NOMO-1 (cell line): ENCODE measurements around the gene SNX33.
"Not testable (repeated sequence)": the region's sequence is repeated elsewhere in the genome, so short reads cannot be mapped to it uniquely, and the experiment has no call there.

ENCODE experiments used
- DNase-seq, 2 experiments: peaks; one replicate each; lab custom pipeline; 2025; ENCODE audit not compliant: unreplicated experiment in 2 of 2; lab: John Stamatoyannopoulos, UW

The SNX33 gene

GRCh38 chr15:75680007-75680789, 32.5 kb downstream of the SNX33 start:
- no peak for DNase-seq

- no peak for DNase-seq
Observed at GRCh38 chr15:75682181-75683135, 34.7 kb downstream of the SNX33 start.

DNA sequence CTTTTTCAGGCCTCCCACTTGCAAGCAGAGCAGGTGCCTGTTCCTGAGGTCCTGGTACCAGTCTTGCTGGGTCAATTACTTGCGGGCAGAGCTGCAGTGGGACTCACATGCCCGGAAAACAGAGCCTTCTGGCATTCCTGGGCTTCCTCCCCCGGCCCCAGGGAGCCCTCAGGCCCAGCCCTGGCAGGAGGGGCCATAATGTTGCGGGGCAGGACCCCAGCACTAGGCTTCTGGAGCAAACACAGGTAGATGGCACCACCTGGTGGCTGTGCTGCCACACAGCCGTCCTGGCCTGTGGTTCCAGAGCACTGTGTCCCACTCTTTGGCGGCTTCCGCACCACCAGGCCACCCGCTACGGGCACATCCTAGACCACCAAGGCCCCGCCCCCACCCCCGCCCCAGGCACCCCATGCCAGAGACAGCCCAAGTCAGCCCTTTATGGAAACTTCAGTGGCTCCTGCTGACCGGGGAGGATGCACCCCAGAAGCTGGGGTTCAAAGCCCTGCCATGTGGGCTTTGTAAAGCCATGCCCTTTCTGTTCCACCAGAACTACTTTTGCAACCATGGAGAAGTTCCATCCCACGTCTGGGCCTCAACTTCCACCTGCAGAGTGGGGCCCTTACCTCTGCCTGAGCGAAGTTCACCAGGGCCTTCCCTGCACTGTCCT, 36.1 kb downstream of the SNX33 start:
- DNase-seq, result peak in 1 of 2 experiments; percentile 21

DNA sequence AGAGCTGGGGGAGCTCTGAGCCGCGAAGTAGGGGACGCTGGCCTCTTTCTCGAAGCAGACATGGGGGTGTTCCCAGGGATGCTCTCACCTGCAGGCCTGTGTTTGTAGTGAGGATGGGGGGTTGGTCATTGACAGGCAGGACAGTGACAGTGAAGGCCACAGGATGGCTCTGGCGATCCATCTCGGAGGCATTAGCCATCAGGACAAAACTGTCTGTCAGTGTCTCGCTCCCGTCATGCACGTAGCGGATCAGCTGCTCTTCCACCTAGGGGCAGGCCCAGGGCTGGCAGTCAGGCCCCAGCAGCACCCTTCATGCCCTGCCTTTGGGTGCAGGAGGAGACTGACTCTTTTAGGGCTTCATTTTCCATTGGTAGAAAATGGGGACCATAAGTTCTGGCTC, 36.9 kb downstream of the SNX33 start:
- no peak for DNase-seq

DNA sequence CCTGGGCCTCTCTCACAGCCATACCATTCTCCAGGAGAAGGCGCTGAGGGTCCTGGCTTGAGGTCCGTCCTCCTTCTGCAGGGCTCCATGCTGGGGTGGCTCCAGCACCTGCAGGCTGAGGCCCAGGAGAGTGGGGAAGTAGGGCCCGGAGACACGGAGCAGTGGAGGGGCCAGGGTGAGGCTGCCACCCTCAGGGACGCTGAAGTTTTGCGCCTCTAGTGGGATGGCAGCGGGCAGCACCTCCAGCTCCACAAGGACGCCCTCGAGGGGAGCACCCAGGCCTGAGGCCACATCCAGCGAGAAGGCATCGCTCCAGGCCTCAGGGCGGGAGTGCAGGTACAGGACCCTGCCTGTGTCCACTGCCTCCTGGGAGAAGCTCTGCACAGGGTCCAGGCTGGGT, 37.5 kb downstream of the SNX33 start:
- no peak for DNase-seq

GRCh38 chr15:75686212-75686642, 38.5 kb downstream of the SNX33 start:
- DNase-seq, result not testable (repeated sequence)

DNA sequence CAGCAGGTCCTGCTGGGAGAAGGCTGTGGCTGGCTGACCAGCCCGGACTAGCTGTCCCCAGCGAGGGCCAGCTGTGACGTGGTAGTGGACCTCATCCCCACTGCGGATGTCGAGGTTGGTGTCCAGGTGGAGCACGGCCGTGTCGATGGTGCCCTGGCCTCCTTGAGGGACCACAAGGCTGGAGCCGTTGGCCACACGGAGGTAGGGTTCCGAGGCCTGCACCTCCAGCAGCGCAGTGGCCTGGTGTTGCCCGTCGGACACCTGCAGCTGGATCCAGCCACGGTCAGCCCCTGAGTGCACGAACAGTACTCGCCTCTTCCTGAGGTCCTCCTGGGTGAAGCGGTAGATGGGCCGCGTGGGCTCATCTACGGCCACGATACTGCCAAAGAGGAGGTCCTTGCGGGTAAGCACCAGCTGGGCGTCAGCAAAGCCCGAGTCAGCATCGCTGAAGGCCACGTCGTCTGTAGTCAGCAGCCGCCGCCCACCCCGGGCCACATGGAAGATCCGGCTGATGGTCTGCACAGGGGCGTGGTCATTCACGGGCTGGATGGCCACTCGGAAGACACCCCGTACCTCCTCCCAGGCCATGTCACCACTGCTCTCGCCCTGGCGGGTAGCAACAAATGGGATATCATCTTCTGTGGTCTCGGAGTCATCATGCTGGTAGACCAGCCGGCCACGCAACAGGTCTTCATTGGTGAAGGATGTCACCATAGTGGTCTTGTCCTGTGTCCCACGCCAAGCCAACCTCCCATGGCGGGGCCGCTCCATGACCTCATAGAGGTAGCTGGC, 40.0 kb downstream of the SNX33 start:
- no peak for DNase-seq

- no peak for DNase-seq
Observed at GRCh38 chr15:75688278-75688557, 40.5 kb downstream of the SNX33 start.

- no peak for DNase-seq
Observed at GRCh38 chr15:75688831-75689230, 41.1 kb downstream of the SNX33 start.

GRCh38 chr15:75689429-75689828, 41.7 kb downstream of the SNX33 start:
- not testable (repeated sequence) for DNase-seq

DNA sequence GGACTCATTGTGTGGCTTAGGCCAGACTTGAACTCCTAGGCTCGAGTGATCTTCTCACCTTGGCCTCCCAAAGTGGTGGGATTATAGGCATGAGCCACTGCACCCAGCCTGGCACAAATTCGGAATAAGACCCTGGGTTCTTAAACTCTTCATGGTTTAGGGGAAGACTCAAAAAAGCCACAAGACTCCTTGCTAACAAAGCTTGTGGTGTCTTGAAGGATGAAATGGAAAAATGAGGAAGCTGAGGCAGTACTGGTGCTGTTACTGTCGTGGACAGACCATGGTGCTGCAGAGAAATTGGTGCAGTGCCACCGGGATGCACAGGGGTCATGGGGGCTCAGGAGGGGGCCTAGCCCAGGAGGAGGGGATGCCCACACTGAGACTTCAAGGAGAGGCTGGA, 44.6 kb downstream of the SNX33 start:
- DNase-seq, result not testable (repeated sequence)

- DNase-seq, result not testable (repeated sequence)
Observed at GRCh38 chr15:75693028-75693427, 45.3 kb downstream of the SNX33 start.

GRCh38 chr15:75693501-75694240, 46.0 kb downstream of the SNX33 start:
- no peak for DNase-seq

DNA sequence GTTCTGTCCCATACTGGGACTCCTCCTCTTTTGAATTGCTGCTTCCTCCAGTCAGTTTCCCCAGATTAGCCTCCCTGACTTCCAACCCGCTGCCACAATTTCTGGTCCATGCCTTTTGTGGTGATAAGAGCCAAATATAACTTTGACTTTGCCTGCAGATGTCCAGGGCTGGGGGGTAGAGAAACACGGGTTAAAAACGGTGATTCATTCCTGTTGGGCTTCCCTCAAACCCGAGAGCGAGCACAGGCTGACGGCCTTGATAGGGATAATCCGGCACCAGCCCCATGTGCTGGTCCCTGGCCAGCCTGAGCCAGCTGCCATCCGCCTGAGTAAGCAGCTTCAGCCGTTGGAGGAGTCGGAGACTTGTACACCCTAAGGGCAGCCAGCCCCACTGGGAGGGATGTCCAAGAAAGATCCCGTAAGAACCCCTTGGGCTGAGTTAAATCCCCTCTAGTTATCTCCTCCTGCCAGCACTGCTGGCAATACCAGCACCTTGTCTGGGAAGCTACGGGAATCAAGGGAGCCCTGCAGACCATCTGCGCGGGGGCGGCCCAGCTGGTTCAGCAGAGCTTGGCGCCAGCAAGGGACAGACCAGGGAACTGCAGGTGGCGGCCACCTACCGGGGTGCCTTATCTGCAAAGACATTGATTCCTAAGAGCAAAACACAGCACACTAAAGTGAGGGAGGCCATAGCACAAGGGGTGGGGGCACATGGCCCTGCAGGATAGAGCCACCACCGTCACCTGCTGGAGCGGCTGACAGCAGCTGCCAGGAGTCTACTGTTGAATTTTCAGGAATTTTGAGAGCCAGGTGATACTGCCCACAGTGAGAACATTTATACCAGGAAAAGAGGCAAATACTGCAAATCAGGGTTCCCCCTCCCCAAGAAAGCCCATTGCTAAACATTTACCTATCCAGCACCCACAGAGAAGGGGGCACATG, 46.8 kb downstream of the SNX33 start:
- DNase-seq, result no peak

DNA sequence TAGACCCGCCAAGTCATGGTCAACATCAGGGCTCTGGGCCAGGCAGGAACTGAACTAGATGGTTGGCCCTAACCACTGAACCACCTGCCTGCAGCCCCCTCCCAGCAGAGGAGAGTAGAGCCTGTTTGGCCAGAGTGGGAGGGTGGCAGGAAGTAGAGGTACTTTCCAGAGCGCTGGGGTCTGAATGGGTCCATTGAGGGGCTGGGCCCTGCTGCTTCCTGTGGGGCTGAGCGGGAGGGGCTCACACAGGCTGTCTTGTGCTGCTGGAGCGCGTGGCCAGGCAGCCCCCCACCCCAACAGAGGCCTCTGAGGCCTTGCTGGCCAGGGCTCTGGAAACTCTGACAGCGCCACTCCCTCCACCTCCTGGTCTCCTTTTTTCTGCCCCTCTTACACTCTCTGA, 47.5 kb downstream of the SNX33 start:
- DNase-seq, result no peak

- no peak for DNase-seq
Observed at GRCh38 chr15:75695634-75696310, 48.1 kb downstream of the SNX33 start.

DNA sequence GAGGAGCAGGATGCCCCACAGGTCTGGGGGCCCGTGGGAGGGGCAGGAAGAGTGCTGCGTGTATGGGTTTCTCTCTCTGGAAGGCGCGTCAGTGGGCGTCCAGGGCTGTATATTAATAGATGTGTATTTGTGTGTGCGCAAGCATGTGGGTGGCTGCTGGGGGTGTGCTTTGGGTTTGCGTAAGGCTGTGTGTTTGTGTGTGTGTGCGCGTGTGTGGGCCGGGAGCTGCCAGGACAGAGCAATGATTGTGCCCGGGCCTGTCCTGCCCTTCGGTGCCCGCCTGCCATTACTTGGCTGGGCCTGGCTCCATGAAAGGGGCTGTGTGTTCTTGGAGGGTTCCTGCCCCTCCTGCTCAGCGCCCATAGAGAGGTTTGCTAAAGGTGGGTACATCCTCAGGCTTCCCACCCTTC, 48.6 kb downstream of the SNX33 start:
- DNase-seq, result no peak

DNA sequence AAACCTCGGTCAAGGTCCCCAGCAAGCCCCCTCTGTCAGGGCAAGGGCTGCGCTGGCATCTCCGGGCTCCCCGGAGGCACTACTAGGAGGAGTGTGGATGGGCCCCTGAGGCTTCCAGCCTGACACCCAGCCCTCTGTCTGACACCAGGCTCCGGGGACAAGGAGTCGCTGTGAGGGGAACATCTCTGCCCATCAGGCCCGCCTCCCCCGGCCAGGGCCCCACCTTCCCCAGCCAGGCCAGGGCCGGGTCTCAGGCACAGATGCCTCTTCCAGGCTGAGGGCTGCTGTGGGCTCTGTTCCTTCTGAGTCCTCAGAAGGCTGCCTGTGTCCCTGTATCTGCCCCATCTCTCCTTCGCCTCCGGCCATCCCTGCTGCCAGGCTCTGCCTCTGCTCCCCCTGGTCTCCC, 49.1 kb downstream of the SNX33 start:
- no peak for DNase-seq
